Prostate gland (tissue), 2 donors: ENCODE data around the gene GNA15.

ENCODE experiments used
- CTCF ChIP-seq, 4 experiments: fragments of 200-600 bp in 2 of 4; fragments of 450-650 bp in 2 of 4; sonication (generic) in 2 of 4; IDR thresholded peaks; 1 replicate in 3 of 4; 2 replicates in 1 of 4; pipeline ENCODE4 v1.5.1; 2016 to 2019; ENCODE audit warnings: antibody characterized with exemption in 4 of 4, mild to moderate bottlenecking in 2 of 4, moderate library complexity in 2 of 4
- POLR2A ChIP-seq: fragments of 450-650 bp; IDR thresholded peaks from one replicate; pipeline ENCODE4 v1.6.1; 2016; ENCODE audit warnings: antibody characterized with exemption, mild to moderate bottlenecking

- TF ChIP-seq CTCF (IDR thresholded peaks at IDR 0.05) (no peak), POLR2A (no peak)
These were observed 58.6 kb downstream of the GNA15 start for GRCh38 chr19:3194106-3195087.
